Calu3 (cell line): Measurements from ENCODE around the gene PRKCI. TPM values are rescaled to one million over a fixed set of nuclear protein-coding genes. Genes with fewer than 3 reads are reported as not detected.
"Not testable (repeated sequence)": the region's sequence is repeated elsewhere in the genome, so short reads cannot be mapped to it uniquely, and the experiment has no call there.

Source experiments
- BruUV-seq: library from RNA; stranded (reverse); fragments of 400-500 nt; replicated peaks from 2 replicates; lab custom pipeline; 2021; lab: Mats Ljungman, UMichigan
- CTCF ChIA-PET: fragments of 300-600 bp; sonication (Branson Sonifier 250); formaldehyde crosslinking; loops from one replicate; lab custom pipeline; 2022; ENCODE audit warnings: antibody characterized with exemption; lab: Charles Lee
- DNase-seq: peaks from one replicate; pipeline ENCODE4 v3.0.0; 2022
- H3K27ac Mint-ChIP-seq: one replicate; pipeline ENCODE4 v1.8.0; 2022; ENCODE audit warnings: mixed read lengths; ENCODE audit not compliant: unreplicated experiment
- H3K27me3 Mint-ChIP-seq: one replicate; pipeline ENCODE4 v1.8.0; 2022; ENCODE audit warnings: mixed read lengths; ENCODE audit not compliant: unreplicated experiment
- H3K36me3 Mint-ChIP-seq: one replicate; pipeline ENCODE4 v1.8.0; 2022; ENCODE audit warnings: mild to moderate bottlenecking, moderate library complexity, mixed read lengths; ENCODE audit not compliant: insufficient read depth, unreplicated experiment
- H3K4me1 Mint-ChIP-seq: one replicate; pipeline ENCODE4 v1.8.0; 2022; ENCODE audit warnings: mild to moderate bottlenecking, low read depth, mixed read lengths; ENCODE audit not compliant: unreplicated experiment
- H3K4me3 Mint-ChIP-seq: one replicate; pipeline ENCODE4 v1.8.0; 2022; ENCODE audit warnings: mild to moderate bottlenecking, low read depth, moderate library complexity, mixed read lengths; ENCODE audit not compliant: unreplicated experiment
- H3K9me3 Mint-ChIP-seq: one replicate; pipeline ENCODE4 v1.8.0; 2022; ENCODE audit warnings: low read depth, mixed read lengths; ENCODE audit not compliant: unreplicated experiment
- CTCF ChIP-seq: fragments of 200-600 bp; IDR thresholded peaks from one replicate; pipeline ENCODE4 v1.8.0; 2022; ENCODE audit warnings: antibody characterized with exemption; ENCODE audit not compliant: unreplicated experiment
- intact Hi-C: fragments of 100-400 bp; cut with micrococcal nuclease; formaldehyde crosslinking; loops from one replicate; pipeline ENCODE4 v1.10.0; 2022; ENCODE audit not compliant: unreplicated experiment
- total RNA-seq: library from RNA; stranded (reverse); gene quantifications from 2 replicates; pipeline ENCODE4 v1.2.3, GENCODE V29; 2022

The PRKCI gene
- total RNA-seq, 1 experiment from 2014 or later = 79.5 TPM

DNA sequence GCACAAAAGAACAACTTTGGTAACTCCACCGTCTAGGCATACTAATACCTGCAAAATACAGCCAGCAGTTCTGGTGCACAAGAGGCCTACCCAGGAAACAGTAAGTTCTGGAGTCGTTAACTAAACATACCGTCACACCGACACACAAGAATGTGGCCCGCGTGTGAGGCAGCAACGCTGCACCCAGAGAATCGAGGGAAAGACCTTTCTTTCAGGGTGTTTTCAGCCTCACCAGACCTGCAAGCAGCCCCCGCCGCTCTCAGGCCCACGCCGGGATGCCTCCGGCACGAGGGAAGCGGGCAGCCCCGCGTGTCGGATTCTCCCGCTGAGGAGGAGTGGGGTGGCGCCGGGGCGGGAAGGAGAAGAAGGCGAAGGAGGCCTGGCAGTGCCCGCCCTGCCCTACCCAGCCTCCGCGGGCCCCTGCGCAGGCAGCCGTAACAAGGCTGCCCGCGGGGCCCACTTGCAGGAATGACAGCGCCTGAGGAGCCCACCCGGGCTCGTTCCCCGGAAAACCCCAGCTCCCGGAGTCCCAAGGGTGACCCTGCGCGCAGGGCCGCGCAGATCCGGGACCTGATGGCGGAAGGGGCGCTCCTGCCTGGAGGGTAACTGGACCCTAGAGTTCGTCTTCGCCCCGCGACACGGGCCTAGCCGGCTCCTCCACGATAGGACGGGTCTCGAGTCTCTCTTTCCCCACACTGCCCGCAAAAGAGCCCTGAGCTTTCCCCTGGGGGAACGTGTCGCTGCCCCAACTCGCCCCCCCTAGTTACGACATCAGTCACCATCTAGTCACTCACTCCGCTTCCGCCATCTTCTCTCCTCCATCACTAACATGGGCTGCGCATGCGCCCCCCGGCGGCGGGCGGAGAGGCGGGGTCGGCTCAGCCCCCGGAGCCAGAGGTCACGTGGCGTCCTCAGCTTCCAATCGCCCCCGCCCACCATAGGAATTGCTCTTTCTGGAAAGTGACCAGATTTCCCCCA lies 41.0 kb upstream of the PRKCI start, which contains the start of gene PHC3:
Gene PHC3, minus strand, starts transcription at position 826 of the 978 bp plus-strand sequence. Its CDS starts 18 bp downstream, at position 808.
- no TSS peak for BruUV-seq

GRCh38 chr3:170189398-170190256 lies 32.6 kb upstream of the PRKCI start:
- H3K4me1 Mint-ChIP-seq = peaks cover 13% of the 10 kb centered on the region

More for the DNA sequence above, 41.0 kb upstream of the PRKCI start, which contains the start of gene PHC3:
- CTCF ChIA-PET = interaction anchor here (0.6 to 1.1 kb wide), 5 partner anchors 18 to 1579 kb away, joined by 3 to 5 read pairs (median 3); no protein-coding TSS in a partner anchor
- no peaks in the 10 kb centered on the region for H3K9me3 Mint-ChIP-seq
- peak within 1 kb of the TSS; percentile 98 for H3K4me3 Mint-ChIP-seq
- DNase-seq = peak; percentile 99
- peak within 1 kb of the TSS; percentile 96 for H3K27ac Mint-ChIP-seq
- TF ChIP-seq CTCF = no peak
- H3K27me3 Mint-ChIP-seq = no peaks in the 10 kb centered on the region
- H3K4me1 Mint-ChIP-seq = peaks cover 19% of the 10 kb centered on the region
- intact Hi-C loops = loop anchor here (1.0 kb wide), 1 partner anchor 41 kb away; the partner anchor contains the start of gene PRKCI
- peaks cover 47% of the 10 kb centered on the region for H3K36me3 Mint-ChIP-seq

GRCh38 chr3:170195759-170196158 lies 26.5 kb upstream of the PRKCI start:
- H3K9me3 Mint-ChIP-seq, H3K36me3 Mint-ChIP-seq, H3K27me3 Mint-ChIP-seq, intact Hi-C loops, DNase-seq, CTCF ChIA-PET, BruUV-seq: not testable (repeated sequence)
- Mint-ChIP-seq H3K4me1 (peaks cover 26% of the 10 kb centered on the region), H3K27ac (peak overlapping the region; percentile 51), H3K4me3 (peak overlapping the region; percentile 15)

More at GRCh38 chr3:170189398-170190256, 32.6 kb upstream of the PRKCI start:
- no peak for DNase-seq
- intact Hi-C loops = loop anchor here (2.0 to 5.0 kb wide), 3 partner anchors 69 to 221 kb away; no protein-coding TSS in a partner anchor
- no peaks in the 10 kb centered on the region for H3K36me3 Mint-ChIP-seq
- TF ChIP-seq CTCF = no peak
- CTCF ChIA-PET = interaction anchor here (0.7 to 1.2 kb wide), 3 partner anchors 33 to 69 kb away, joined by 3 to 4 read pairs (median 3); partner anchors contain the start of gene PRKCI
- no peak overlapping the region for H3K27ac Mint-ChIP-seq
- H3K9me3 Mint-ChIP-seq = no peaks in the 10 kb centered on the region
- H3K4me3 Mint-ChIP-seq = no peak overlapping the region
- no peaks in the 10 kb centered on the region for H3K27me3 Mint-ChIP-seq
- BruUV-seq = no TSS peak

DNA sequence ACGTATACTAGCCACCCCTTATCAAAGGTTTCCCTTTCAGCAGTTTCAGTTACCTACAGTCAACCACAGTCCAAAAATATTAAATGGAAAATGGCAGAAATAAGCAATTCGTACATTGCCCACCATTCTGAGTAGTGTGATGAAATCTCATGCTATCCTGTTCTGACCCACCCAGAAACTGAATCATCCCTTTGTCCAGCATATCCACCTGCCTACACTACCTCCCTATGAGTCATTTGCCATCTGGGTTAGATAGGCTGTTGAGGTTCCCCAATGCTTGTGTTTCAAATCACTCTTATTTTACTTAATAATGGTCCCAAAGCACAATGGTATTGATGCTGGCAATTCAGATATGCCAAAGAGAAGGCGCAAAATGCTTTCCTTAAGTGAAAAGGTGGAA lies 25.4 kb upstream of the PRKCI start:
- H3K4me3 Mint-ChIP-seq = no peak overlapping the region
- CTCF ChIA-PET = no interaction called here
- no peaks in the 10 kb centered on the region for H3K36me3 Mint-ChIP-seq
- intact Hi-C loops = no loop called here
- no peaks in the 10 kb centered on the region for H3K27me3 Mint-ChIP-seq
- H3K9me3 Mint-ChIP-seq = no peaks in the 10 kb centered on the region
- no peak for TF ChIP-seq CTCF
- H3K27ac Mint-ChIP-seq = peak overlapping the region; percentile 46
- peaks cover 26% of the 10 kb centered on the region for H3K4me1 Mint-ChIP-seq
- peak; percentile 43 for DNase-seq
- BruUV-seq = no TSS peak
